ENCODE results near the gene COA5.

Gene COA5

GRCh38 chr2:98559581-98559980 is 48.7 kb downstream of the COA5 start:
- no peak overlapping the region for H3K27ac ChIP-seq
- no peak for TF ChIP-seq CTCF (IDR thresholded peaks at IDR 0.05)
- TF ChIP-seq ZFX (IDR thresholded peaks at IDR 0.05; ENCODE audit: borderline replicate concordance): no peak

GRCh38 chr2:98558852-98559530 is 49.3 kb downstream of the COA5 start:
- TF ChIP-seq ZFX (IDR thresholded peaks at IDR 0.05; ENCODE audit: borderline replicate concordance): no peak
- H3K27ac ChIP-seq: no peak overlapping the region

- no peak overlapping the region for H3K27ac ChIP-seq
- no peak for TF ChIP-seq ZFX (IDR thresholded peaks at IDR 0.05; ENCODE audit: borderline replicate concordance)
- TF ChIP-seq CTCF (IDR thresholded peaks at IDR 0.05): no peak
These were observed 51.8 kb downstream of the COA5 start for GRCh38 chr2:98556344-98557033.

- TF ChIP-seq CTCF (IDR thresholded peaks at IDR 0.05) (no peak), ZFX (IDR thresholded peaks at IDR 0.05; ENCODE audit: borderline replicate concordance) (no peak)
- H3K27ac ChIP-seq: no peak overlapping the region
These were observed 52.6 kb downstream of the COA5 start for GRCh38 chr2:98555696-98556095.

GRCh38 chr2:98554116-98554861 is 54.0 kb downstream of the COA5 start:
- H3K27ac ChIP-seq: no peak overlapping the region
- TF ChIP-seq CTCF (IDR thresholded peaks at IDR 0.05): no peak
- TF ChIP-seq ZFX (IDR thresholded peaks at IDR 0.05; ENCODE audit: borderline replicate concordance): no peak

GRCh38 chr2:98552499-98553179 is 55.7 kb downstream of the COA5 start:
- H3K27ac ChIP-seq: no peak overlapping the region
- TF ChIP-seq ZFX (IDR thresholded peaks at IDR 0.05; ENCODE audit: borderline replicate concordance) (no peak), CTCF (IDR thresholded peaks at IDR 0.05) (no peak)

GRCh38 chr2:98551316-98551715 is 57.0 kb downstream of the COA5 start:
- H3K27ac ChIP-seq: no peak overlapping the region
- TF ChIP-seq ZFX (IDR thresholded peaks at IDR 0.05; ENCODE audit: borderline replicate concordance) (no peak), CTCF (IDR thresholded peaks at IDR 0.05) (no peak)

Data from 22Rv1 (cell line).